Mammary epithelial cell (primary cell): ENCODE data around the gene TP53INP2.

Source experiments
- CTCF ChIP-seq, 2 donors: IDR thresholded peaks in 1 of 2; conservative IDR thresholded peaks in 1 of 2; 2 replicates each; pipeline ENCODE4 v1.5.1; 2011 to 2012; ENCODE audit warnings: inconsistent platforms in 2 of 2, low read length in 2 of 2, mild to moderate bottlenecking in 2 of 2, control low read depth in 1 of 2, low read depth in 1 of 2; ENCODE audit not compliant: insufficient read depth in 1 of 2; ENCODE audit errors: extremely low read depth in 1 of 2
- EZH2 ChIP-seq: IDR thresholded peaks from 2 replicates; pipeline ENCODE4 v1.6.1; 2012; ENCODE audit warnings: low read length, inconsistent platforms, borderline replicate concordance

- TF ChIP-seq CTCF (conservative IDR thresholded peaks at IDR 0.05 in 1 of 2, IDR thresholded peaks at IDR 0.05 in 1 of 2; ENCODE audit: extremely low read depth in 1 of 2, insufficient read depth in 1 of 2, low read depth in 1 of 2, low read length in 2 of 2): no peak
- no peak for TF ChIP-seq EZH2
Measured at GRCh38 chr20:34710568-34710839, 6.4 kb downstream of the TP53INP2 start.
